OCI-LY3 (cell line): ENCODE measurements around the gene CDC42SE1.

Source experiments
- CTCF ChIP-seq: fragments of 200-600, 300-600 bp; sonication (generic); IDR thresholded peaks from 2 replicates; pipeline ENCODE4 v1.5.1; 2014; ENCODE audit warnings: antibody characterized with exemption, low read length, low read depth
- EZH2phosphoT487 ChIP-seq: fragments of 200-600 bp; shearing (Covaris generic); IDR thresholded peaks from 2 replicates; pipeline ENCODE4 v1.6.1; 2018; ENCODE audit warnings: antibody characterized with exemption, mixed run types, low read depth

- no peak for TF ChIP-seq CTCF
- no peak for TF ChIP-seq EZH2phosphoT487
Observed at GRCh38 chr1:151009206-151009587, 50.2 kb downstream of the CDC42SE1 start.
